AG09309 (cell line): Measurements from ENCODE around the gene SSTR3.

Source experiments
- DNase-seq: peaks from one replicate; pipeline ENCODE4 v3.0.0-alpha.2; 2010; ENCODE audit warnings: low read depth
- H3K4me3 ChIP-seq: 2 replicates; pipeline ENCODE4 v1.5.1; 2011; ENCODE audit warnings: mild to moderate bottlenecking, low read depth, low read length, moderate library complexity; ENCODE audit not compliant: control insufficient read depth
- TF ChIP-seq, protein P1 (sequence below): IDR thresholded peaks from 2 replicates; pipeline ENCODE4 v1.5.1; 2011; ENCODE audit warnings: mild to moderate bottlenecking, low read depth, low read length, inconsistent platforms; ENCODE audit not compliant: insufficient read depth, control insufficient read depth; ENCODE audit errors: missing control alignments

Gene SSTR3

DNA sequence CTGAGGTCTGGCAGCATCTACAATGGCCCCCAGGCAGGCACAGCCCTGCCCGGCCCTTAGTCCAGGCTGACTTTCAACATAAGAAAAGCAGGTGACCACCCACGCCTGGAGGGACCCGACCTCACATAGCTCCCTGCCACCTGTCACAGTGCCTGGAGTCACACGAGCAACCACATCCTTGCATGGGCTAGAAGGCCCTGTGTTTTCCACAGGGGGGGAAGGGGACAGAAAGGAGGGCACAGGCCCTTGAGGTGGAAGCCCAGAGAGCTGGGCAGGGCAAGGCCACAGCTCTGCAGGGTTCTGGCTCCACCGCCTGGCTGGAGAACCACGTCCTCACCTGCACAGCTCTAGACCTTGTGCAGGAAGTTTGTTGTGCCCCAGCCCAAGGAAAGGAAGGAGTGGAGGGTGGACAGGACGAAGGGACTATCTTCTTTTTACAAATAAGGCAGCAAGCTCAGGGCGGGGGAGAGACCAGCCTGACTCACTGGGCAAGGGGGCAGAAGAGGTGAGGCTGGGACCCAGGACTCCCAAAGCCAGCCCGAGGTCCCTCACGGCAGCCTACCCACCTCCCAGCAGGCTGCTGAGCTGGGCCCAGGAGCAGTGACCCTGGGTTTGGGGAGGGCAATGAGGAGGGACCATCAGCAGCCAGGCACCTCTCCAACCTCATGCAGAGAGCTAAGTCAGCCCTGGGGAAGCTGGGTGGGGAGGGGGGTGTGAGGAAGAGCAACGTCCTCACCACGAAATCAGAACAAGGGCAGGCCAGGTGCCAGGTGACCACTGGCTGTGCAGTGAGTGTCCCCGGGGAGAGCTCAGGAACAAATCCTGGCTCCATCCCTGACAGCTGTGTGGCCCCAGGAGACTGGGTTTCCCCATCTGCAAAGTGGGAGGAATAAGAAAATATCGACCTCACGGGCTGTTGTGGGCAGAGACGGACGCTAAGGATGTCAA is 28.6 kb downstream of the SSTR3 start:
- DNase-seq, result no peak
- TF ChIP-seq, protein P1, sequence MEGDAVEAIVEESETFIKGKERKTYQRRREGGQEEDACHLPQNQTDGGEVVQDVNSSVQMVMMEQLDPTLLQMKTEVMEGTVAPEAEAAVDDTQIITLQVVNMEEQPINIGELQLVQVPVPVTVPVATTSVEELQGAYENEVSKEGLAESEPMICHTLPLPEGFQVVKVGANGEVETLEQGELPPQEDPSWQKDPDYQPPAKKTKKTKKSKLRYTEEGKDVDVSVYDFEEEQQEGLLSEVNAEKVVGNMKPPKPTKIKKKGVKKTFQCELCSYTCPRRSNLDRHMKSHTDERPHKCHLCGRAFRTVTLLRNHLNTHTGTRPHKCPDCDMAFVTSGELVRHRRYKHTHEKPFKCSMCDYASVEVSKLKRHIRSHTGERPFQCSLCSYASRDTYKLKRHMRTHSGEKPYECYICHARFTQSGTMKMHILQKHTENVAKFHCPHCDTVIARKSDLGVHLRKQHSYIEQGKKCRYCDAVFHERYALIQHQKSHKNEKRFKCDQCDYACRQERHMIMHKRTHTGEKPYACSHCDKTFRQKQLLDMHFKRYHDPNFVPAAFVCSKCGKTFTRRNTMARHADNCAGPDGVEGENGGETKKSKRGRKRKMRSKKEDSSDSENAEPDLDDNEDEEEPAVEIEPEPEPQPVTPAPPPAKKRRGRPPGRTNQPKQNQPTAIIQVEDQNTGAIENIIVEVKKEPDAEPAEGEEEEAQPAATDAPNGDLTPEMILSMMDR, result no peak
- no peak overlapping the region for H3K4me3 ChIP-seq

DNA sequence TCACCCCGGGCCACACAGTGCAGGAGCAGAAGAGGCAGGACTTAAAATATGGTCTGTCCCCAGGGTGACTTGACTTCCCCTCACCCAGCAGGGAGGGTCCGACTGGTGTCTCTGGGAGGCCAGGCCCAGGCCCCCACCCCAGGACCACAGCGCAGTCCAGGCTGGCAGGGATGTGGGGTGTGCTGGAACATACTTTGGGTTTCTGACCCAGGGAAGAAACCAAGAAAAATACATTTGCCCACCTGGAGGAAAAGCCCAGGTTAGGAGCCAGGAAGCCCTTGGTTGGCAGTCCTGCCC is 29.4 kb downstream of the SSTR3 start:
- H3K4me3 ChIP-seq, result no peak overlapping the region
- TF ChIP-seq, protein P1, result no peak
- DNase-seq, result no peak

DNA sequence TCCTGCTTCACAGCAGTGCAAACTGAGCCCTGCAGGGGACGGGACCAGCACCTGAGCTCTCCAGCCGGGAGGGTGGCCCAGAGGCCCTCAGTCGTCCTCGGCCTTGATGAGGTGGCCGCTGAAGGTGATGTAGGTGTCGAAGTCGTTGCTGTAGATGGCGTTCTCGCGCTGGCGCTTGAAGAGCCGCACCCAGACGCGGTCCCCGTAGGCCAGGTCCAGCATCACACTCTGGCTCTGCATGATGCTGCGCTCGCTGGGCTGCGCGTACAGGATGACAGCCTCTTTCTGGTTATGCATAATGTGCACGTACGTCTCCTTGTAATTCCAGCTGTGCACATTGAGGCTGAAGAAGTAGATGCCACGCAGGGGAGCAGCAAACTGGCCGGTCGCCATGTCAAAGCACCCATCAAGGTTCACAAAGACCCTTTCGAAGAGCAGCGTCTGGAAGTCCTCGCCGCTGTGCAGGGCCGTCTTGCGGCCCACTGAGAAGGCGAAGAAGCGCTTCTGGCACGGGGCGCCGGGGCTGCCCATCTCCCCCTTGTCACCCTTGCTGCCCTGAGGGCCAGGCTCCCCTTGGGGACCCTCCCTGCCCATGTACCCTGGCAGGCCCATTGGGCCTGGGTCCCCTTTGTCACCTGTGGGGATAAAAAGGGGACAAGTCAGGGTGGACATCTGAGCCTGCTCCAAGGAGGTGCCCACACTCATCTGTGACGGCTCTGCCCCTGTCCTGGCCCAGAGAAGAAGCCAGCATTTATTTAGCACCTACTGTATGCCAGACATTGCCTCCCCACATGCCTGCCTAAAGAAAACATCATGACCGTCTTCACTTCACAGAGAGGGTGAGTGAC is 30.0 kb downstream of the SSTR3 start:
- TF ChIP-seq, protein P1, result no peak
- DNase-seq, result no peak
- H3K4me3 ChIP-seq, result no peak overlapping the region

DNA sequence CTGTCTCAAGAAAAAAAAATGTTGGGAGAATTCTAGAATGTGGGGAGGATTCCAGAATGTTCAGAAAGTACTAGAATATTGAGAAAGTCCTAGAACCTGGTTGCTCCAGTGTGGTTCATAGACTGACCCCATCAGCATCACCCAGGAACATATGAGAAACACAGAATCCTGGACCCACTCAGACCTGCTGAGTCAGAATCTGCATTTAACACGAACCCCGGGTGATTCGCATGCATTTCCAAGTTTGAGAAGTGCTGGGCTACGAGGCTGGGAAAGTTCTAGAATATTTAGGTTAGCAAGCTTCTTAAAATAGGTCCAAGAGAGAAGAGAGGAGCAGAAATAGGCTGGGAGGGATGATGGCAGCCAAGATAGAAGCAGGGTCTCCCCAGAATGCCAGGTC is 30.6 kb downstream of the SSTR3 start:
- no peak for DNase-seq
- H3K4me3 ChIP-seq, result no peak overlapping the region
- TF ChIP-seq, protein P1, result no peak

DNA sequence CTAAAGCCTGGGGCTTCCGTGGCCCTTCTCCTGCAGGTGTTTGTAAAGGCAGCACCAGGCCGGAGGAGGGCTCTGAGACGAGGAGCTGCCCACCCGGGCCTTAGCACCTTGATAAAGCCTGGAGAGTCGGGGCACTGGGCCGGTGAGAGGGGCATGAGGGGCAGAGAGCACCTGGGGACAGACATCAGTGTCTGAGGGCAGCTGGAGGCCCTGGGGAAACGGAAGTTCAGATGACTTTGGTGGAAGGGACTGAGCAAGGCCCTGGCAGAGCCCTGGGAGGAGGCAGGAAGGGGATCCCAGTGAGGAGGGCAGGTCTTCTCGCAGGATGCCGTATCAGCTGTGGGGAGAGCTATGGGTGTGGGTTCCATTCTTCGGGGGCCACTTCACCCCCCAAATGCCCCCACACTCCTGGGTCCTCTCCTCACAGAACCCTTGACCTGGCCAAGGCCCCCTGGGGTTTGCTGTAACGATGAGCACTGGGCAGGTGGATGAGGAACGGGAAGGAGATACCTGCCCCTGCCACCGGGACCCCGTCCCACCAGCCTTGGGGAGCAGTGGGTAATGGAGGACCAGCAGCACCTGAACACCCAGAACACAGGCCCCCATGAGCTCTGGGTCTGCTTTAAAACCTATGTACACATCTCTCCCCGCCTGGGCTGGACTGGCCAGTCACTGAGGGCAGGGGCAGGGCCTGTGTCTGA is 31.6 kb downstream of the SSTR3 start:
- DNase-seq, result no peak
- H3K4me3 ChIP-seq, result no peak overlapping the region
- TF ChIP-seq, protein P1, result no peak

DNA sequence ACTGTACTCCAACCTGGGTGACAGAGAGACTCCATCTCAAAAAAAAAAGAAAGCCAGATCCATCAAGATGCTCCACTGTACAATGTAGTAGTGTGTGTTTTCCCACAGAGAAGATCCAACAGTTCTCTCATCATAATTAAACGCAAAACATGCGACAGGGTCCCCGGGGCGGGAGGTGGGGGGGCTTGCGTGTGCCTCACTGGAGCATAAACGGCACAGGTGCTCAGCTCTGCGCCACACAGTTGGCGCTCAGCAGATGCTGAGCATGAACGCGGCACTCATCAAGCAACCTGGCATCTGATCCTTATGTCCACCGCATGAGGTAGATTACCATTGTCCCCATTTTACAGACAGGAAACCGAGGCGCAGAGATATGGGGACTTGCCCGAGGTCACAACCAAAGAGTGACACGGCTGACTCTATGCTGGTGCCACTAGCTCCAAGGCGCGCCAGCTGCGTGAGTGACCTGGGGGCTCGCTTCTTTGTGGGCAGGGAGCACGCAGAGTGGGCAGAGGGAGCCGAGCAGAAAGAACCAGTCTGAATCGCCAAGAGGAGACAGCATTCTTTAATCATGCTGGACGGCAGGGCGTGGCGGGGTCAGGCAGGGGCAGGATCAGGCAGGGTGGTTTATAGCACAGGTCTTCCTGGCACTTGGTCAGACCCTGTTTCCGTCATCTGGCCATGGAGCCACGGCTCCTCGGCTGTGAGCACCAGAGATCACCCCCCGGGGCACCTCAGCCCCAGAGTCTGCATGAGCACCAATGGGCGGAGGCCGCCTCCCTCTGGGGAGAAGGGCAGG is 32.5 kb downstream of the SSTR3 start:
- H3K4me3 ChIP-seq, result no peak overlapping the region
- TF ChIP-seq, protein P1, result no peak
- no peak for DNase-seq
